Esophagus mucosa (tissue), 1 donor: ENCODE measurements around the gene PRR22. TPM values are rescaled to one million over a fixed set of nuclear protein-coding genes. Genes with fewer than 3 reads are reported as not detected.
A peak's percentile ranks its signal among the peaks of the same experiment; 100 is the strongest.
"Not testable (repeated sequence)": the region's sequence is repeated elsewhere in the genome, so short reads cannot be mapped to it uniquely, and the experiment has no call there.

Experiments used
- ATAC-seq: fragments of 200-7000 bp; cut with Tn5 transposase; one replicate; pipeline ENCODE4 v1.9.1; 2020
- total RNA-seq: library from RNA; stranded (reverse); gene quantifications from one replicate; pipeline ENCODE4 v1.2.4, GENCODE V29; 2023
- donor health status: DM: yes; HTN: yes; CAD: no.

The PRR22 gene
- total RNA-seq, 1 donor from 2014 or later: 1.8 TPM

DNA sequence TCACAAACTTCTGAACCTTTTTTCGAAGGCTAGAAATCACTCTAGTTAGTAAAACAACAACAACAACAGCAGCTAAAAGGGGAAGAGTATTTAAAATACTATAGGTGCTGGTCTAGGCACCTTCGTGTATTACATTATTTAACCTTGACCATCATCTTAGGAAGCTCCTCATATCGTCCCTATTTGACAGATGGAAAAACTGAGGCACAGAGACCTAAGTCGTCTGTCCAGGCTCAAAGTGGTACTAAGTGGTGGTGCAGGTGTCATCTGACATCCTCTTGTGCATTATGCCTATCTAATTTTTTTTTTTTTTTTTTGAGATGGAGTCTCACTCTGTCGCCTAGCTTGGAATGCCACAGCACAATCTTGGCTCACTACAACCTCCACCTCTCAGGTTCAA, 35.0 kb downstream of the PRR22 start:
- ATAC-seq: no peak

GRCh38 chr19:5748920-5749319, 35.6 kb downstream of the PRR22 start:
- not testable (repeated sequence) for ATAC-seq

DNA sequence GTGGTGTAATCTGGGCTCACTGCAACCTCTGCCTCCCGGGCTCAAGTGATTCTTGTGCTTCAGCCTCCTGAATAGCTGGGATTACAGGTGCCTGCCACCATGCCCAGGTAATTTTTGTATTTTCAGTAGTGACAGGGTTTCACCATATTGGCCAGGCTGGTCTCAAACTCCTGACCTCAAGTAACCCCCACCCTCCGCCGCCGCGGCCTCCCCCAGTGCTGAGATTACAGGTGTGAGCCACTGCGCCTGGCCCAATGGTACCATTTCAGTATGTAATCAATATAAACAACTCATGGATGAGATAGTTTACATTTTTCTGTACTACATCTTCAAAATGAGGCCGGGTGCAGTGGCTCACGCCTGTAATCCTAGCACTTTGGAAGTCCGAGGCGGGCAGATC, 39.5 kb downstream of the PRR22 start:
- not testable (repeated sequence) for ATAC-seq

DNA sequence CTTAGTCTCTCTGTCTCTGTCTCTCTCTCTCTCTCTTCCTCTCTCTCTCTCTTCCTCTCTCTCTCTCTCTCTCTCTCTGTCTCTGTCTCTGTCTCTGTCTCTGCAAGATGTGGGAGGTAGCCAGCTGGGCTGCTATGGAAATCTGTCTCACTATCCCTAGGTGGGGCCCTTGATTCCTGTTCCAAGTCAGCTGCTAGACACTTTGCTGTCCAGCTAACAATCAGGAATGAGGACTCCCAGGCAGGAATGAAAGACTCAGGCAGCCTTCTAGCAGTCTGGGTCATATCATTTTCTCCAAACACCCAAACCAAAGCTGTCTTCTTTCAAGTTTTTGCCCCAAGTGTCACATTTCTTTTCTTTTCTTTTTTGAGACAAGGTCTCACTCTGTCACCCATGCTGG, 40.9 kb downstream of the PRR22 start:
- no peak for ATAC-seq

- no peak for ATAC-seq
Observed at GRCh38 chr19:5742051-5742450, 42.5 kb downstream of the PRR22 start.

DNA sequence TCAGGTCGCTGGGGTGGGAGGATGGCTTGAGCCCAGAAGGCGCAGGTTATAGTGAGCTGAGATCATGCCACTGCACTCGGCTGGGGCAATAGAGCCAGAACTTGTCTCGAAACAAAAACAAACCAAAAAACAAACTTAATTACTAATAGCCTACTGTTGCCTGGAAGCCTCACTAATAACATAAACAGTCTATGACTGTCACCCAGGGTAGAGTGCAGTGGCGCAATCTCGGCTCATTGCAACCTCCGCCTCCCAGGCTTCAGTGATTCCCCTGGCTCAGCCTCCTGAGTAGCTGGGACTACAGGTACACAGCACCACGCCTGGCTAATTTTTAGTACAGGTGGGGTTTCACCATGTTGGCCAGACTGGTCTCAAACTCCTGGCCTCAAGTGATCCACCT, 46.1 kb downstream of the PRR22 start:
- ATAC-seq: peak; percentile 68

GRCh38 chr19:5733172-5733571, 51.4 kb downstream of the PRR22 start:
- ATAC-seq: not testable (repeated sequence)

Other genes starting within 250 kb of the PRR22 start
- 29.7 TPM for gene TINCR, start 216.8 kb downstream of the PRR22 start, total RNA-seq
- gene SAFB2, start 162.0 kb downstream of the PRR22 start, total RNA-seq: 30.0 TPM
- gene SAFB, start 161.7 kb downstream of the PRR22 start, total RNA-seq: 35.5 TPM
- gene MICOS13, start 104.2 kb downstream of the PRR22 start, total RNA-seq: 59.1 TPM
- gene HSD11B1L, start 103.7 kb downstream of the PRR22 start, total RNA-seq: 1.1 TPM
- 1,080 TPM for gene RPL36, start 94.5 kb downstream of the PRR22 start, total RNA-seq
- gene LONP1, start 64.6 kb downstream of the PRR22 start, total RNA-seq: 47.1 TPM
- not detected for gene CATSPERD, start 64.1 kb downstream of the PRR22 start, total RNA-seq
- 24.2 TPM for gene DUS3L, start 6.4 kb upstream of the PRR22 start, total RNA-seq
- gene NRTN, start 20.3 kb upstream of the PRR22 start, total RNA-seq: 2.7 TPM
- gene FUT6, start 55.0 kb upstream of the PRR22 start, total RNA-seq: 56.9 TPM
- gene FUT3, start 66.7 kb upstream of the PRR22 start, total RNA-seq: 104 TPM
- gene FUT5, start 85.8 kb upstream of the PRR22 start, total RNA-seq: not detected
- gene NDUFA11, start 119.0 kb upstream of the PRR22 start, total RNA-seq: 217 TPM
- 4.1 TPM for gene VMAC, start 120.1 kb upstream of the PRR22 start, total RNA-seq
- gene CAPS, start 129.5 kb upstream of the PRR22 start, total RNA-seq: 2.7 TPM
- gene RANBP3, start 193.4 kb upstream of the PRR22 start, total RNA-seq: 49.6 TPM